Measurements from ENCODE around the gene KCNH3.
"Not testable (repeated sequence)": the region's sequence is repeated elsewhere in the genome, so short reads cannot be mapped to it uniquely, and the experiment has no call there.

Gene KCNH3

DNA sequence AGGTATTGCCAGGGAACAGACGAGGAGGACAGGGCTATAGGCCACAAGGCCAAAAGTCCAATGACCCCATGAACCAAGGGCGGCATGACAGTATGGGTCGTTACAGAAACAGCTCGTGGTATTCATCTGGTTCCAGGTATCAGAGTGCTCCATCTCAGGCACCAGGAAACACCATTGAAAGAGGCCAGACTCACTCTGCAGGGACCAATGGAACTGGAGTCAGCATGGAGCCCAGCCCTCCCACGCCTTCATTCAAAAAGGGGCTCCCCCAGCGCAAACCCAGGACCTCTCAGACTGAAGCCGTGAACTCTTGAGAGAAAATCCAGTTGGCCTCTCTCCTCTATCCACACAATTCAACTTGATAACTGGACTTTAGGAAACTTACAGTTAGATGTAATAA, 12.9 kb upstream of the KCNH3 start:
- TF ChIP-seq CTCF (IDR thresholded peaks at IDR 0.05; ENCODE audit: low read depth, low read length, missing control alignments), result no peak
- in situ Hi-C loops (cut with HindIII; ENCODE audit: low sequenced_read_pairs), result no loop called here
- no peak overlapping the region for H3K4me3 ChIP-seq (ENCODE audit: low read depth, low read length)
- DNase-seq (ENCODE audit: low read depth), result no peak

DNA sequence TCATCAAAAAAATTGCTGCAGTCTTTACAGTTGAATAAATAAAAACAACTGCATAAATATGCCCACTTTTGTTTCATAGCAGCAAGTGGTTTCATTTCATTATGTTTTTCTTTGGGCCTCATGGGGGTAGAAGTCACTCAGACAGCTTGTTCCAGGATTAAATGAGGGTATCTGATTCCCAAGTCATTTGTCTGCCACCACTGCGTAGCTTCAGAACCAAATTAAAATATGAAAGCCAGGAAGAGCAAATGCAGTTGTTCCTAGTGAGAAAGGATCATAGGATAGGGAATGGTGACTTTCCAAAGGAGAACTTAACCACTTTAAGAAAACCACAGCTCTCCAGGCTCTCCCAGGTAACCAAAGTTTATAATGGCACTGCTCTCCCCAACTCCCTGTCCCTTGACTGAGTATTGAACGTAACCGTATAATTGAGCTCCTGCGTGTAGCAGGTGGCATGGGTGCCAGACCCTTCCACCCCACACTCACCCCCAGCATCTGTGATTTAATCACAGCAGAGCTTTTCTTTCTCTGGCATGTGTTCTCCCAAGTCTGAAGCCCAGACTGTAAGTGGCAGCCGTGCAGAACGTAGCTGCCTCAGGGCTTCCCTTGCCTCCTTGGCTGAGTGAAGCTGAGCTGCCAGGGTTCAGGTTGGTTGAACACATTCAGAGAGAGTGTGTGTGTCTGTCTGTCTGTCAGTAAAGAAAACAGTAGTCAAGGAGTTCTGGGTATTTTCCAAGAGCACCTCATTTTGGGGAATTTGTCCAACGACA, 11.3 kb upstream of the KCNH3 start:
- H3K4me3 ChIP-seq (ENCODE audit: low read depth, low read length), result no peak overlapping the region
- DNase-seq (ENCODE audit: low read depth), result no peak
- TF ChIP-seq CTCF (IDR thresholded peaks at IDR 0.05; ENCODE audit: low read depth, low read length, missing control alignments), result no peak
- in situ Hi-C loops (cut with HindIII; ENCODE audit: low sequenced_read_pairs), result no loop called here

DNA sequence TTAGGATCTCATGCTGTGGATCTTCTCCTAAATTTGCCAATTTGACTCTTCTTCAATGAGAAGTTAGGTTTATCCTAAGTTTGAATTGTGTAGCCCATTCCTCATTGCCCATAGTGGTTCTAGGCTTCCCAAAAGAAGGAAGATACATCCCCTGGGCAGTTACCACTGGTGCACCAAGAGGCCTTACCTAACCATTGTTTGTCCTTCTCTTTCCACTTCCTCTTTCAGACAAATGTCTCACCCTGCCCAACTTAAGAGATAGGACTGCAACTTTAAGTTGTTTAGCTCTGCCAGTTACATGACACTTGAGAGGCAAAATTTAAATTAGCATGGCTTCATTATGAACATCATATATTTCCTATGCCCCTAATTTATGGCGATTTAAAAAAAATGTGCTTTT, 9.4 kb upstream of the KCNH3 start:
- in situ Hi-C loops (cut with HindIII; ENCODE audit: low sequenced_read_pairs), result no loop called here
- H3K4me3 ChIP-seq (ENCODE audit: low read depth, low read length), result no peak overlapping the region
- no peak for DNase-seq (ENCODE audit: low read depth)
- no peak for TF ChIP-seq CTCF (IDR thresholded peaks at IDR 0.05; ENCODE audit: low read depth, low read length, missing control alignments)

DNA sequence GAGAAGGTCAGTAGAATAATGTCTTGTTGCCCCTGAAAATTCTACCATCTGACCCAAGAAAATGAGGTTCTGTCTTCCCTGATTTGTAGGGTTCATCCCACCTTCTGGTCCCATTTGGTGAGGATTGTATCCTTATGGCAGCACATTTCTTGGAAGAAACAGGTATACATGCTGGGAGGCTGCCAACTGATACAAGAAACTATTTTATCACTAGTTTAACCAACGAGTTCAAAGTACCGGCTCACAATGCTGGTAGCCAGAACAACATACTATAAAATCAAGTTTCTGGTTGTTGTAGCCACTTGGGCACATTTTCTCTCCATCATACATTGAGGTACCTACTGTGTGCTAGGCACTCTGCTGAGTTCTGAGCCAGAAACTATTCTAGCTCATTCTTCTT, 7.1 kb upstream of the KCNH3 start:
- no peak for TF ChIP-seq CTCF (IDR thresholded peaks at IDR 0.05; ENCODE audit: low read depth, low read length, missing control alignments)
- no peak overlapping the region for H3K4me3 ChIP-seq (ENCODE audit: low read depth, low read length)
- in situ Hi-C loops (cut with HindIII; ENCODE audit: low sequenced_read_pairs), result no loop called here
- DNase-seq (ENCODE audit: low read depth), result no peak

- in situ Hi-C loops (cut with HindIII; ENCODE audit: low sequenced_read_pairs), result no loop called here
Observed at GRCh38 chr12:49533331-49533730, 5.5 kb upstream of the KCNH3 start.

DNA sequence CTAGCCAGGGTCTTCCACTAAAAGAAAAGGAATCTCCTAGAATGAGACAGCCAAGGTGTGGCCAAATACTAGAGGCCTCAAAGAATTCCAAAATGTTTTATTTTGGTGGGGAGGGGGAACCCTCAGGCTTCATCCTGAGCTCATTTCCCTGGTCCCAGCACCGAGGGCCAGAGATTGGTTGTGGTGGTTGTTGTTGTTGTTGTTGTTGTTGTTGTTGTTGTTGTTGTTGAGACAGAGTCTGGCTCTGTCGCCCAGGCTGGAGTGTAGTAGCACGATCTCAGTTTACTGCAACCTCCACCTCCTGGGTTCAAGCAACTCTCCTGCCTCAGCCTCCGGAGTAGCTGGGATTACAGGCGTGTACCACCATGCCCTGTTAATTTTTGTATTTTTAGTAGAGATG, 4.7 kb upstream of the KCNH3 start:
- H3K4me3 ChIP-seq (ENCODE audit: low read depth, low read length); DNase-seq (ENCODE audit: low read depth); in situ Hi-C loops (cut with HindIII; ENCODE audit: low sequenced_read_pairs): not testable (repeated sequence)

More at GRCh38 chr12:49533331-49533730, 5.5 kb upstream of the KCNH3 start:
- no peak for TF ChIP-seq CTCF (IDR thresholded peaks at IDR 0.05; ENCODE audit: low read depth, low read length, missing control alignments)
- no peak for DNase-seq (ENCODE audit: low read depth)
- no peak overlapping the region for H3K4me3 ChIP-seq (ENCODE audit: low read depth, low read length)

DNA sequence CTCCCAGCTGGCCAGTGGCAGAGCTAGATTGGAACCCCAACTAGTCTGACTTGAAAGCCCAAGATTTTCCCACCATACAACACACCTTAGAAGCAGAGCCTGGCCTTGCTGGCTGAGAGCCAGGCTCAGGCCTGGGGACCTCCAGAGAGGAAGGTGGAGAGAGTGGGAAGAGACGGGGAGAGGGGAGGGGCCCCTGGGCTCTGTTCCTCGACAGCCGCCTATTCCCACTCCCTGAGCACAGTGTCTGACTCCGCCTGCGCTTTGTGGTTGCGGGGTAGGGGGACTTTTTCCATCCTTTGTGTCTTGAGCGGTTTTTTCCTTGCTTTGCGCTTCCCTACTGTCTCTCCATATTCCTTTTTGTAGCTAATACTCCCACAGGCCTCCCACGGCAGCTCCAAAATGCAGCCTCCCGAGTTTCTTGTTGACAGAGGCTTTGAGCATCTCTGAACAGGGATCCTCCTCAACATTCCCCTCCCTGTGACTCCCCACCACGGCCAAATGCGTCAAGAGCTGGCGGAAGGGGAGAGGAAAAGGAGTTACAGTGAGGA, 4.0 kb upstream of the KCNH3 start:
- DNase-seq (ENCODE audit: low read depth), result no peak
- H3K4me3 ChIP-seq (ENCODE audit: low read depth, low read length), result no peak overlapping the region
- no peak for TF ChIP-seq CTCF (IDR thresholded peaks at IDR 0.05; ENCODE audit: low read depth, low read length, missing control alignments)
- in situ Hi-C loops (cut with HindIII; ENCODE audit: low sequenced_read_pairs), result no loop called here
